ENCODE results near the gene RALGPS1.

RALGPS1 gene

DNA sequence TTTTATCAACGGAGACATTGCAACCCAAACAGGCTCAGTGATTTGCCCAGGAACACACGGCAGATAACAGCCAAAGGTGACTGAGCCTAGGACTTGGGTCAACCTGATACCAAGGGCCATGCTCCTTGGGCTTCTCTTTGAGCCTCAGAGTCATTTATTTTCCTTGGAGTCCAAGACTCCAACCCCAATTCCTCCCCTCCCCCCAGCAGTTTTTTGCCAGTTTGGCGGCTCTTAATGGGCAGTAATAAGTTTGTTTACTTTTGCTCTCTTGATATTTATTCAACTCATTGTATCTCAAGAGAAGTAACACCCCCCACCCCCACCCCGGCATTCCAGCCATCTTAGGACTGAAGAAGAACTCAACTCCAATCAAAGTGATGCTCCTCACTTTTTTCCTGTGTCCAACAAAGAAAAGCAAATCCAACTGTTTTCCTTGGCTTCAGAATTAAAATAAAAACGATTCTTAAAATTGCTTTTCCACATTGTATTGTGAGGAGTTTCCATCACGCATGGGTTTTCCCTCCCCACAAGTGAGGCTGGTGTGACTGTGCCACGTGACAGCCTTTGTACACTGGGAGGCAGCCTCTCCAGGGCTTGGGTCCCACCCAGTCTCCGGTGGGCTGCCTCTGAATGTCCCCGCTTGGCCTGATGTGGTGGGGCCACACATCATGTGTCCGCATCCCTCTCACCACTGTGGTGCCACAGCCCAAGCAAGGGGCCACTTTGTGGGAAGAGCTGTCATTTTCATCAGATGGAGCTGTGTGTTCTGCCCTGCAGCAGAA lies 198.8 kb downstream of the RALGPS1 start:
- in situ Hi-C loops (cut with MboI; ENCODE audit: low sequenced_read_pairs), result no loop called here

DNA sequence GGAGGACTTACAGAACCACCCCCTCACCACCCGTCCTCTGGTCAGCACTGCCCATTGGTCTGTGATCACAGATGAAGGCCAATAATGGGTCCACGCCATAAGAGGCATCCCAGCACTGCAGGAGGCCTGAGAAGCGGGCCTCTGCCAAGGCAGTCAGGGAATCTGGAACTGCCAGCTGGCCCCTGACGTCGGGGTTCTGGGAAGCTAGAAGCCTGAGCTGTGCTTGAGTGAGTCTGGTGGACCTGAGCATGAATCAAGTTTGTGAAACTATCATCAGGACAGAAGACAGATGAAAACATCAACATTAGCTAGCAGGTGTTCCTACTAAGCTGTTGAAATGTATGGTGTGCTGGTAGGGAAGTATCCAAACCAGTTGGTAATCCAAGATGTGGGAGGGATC lies 200.0 kb downstream of the RALGPS1 start:
- in situ Hi-C loops (cut with MboI; ENCODE audit: low sequenced_read_pairs), result no loop called here

GRCh38 chr9:127116088-127116726 lies 201.6 kb downstream of the RALGPS1 start:
- in situ Hi-C loops (cut with MboI; ENCODE audit: low sequenced_read_pairs), result no loop called here

- in situ Hi-C loops (cut with MboI; ENCODE audit: low sequenced_read_pairs), result no loop called here
These were observed 202.4 kb downstream of the RALGPS1 start for GRCh38 chr9:127116957-127117356.

DNA sequence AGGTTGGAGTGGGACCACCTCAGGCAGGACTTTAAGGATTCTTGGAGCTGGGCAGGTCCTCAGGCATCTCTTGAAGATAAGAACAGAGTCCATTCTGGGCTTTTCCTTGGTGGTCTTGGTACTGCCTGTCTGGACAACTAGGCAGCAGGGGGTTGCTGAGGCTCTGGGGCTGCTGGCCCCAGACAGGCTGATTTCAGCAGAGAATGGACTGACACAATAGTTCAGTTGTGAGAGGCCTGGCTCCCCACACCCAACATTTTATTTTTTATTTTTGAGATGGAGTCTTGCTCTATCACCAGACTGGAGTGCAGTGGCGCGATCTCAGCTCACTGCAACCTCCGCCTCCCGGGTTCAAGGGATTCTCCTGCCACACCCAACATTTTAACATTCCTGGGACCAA lies 203.2 kb downstream of the RALGPS1 start:
- in situ Hi-C loops (cut with MboI; ENCODE audit: low sequenced_read_pairs), result no loop called here

GRCh38 chr9:127118597-127119319 lies 204.2 kb downstream of the RALGPS1 start:
- in situ Hi-C loops (cut with MboI; ENCODE audit: low sequenced_read_pairs), result no loop called here

- in situ Hi-C loops (cut with MboI; ENCODE audit: low sequenced_read_pairs), result no loop called here
These were observed 204.7 kb downstream of the RALGPS1 start for GRCh38 chr9:127119320-127119709.

GRCh38 chr9:127121628-127122175 lies 207.1 kb downstream of the RALGPS1 start:
- in situ Hi-C loops (cut with MboI; ENCODE audit: low sequenced_read_pairs), result no loop called here

- in situ Hi-C loops (cut with MboI; ENCODE audit: low sequenced_read_pairs), result no loop called here
These were observed 207.8 kb downstream of the RALGPS1 start, which contains the start of gene ANGPTL2 for GRCh38 chr9:127122176-127123063. ANGPTL2 (minus strand) TSS chr9:127122635; CDS start chr9:127108731, 13,904 bp downstream.

GRCh38 chr9:127123064-127123890 lies 208.7 kb downstream of the RALGPS1 start:
- in situ Hi-C loops (cut with MboI; ENCODE audit: low sequenced_read_pairs), result no loop called here

- in situ Hi-C loops (cut with MboI; ENCODE audit: low sequenced_read_pairs), result no loop called here
These were observed 209.5 kb downstream of the RALGPS1 start for GRCh38 chr9:127124111-127124531.

DNA sequence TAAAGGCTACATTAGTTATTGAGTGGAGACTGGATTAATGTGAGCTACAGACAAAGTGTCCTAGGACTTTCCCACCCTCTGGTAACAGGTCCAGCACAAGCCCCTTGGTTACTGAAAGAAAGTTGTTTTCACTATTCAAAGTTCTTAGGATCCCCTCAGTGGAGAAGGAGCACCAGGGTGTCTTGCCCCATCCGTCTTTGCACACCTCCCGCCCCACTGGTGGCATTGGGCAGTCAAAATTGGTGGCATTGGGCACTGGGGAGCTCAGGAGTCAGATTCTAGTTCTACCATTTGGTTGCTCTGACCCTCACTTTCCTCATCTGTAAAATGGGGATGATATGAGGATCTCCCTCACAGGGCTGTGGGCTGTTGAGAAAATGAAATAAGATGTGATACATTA lies 210.2 kb downstream of the RALGPS1 start:
- in situ Hi-C loops (cut with MboI; ENCODE audit: low sequenced_read_pairs), result no loop called here

- in situ Hi-C loops (cut with MboI; ENCODE audit: low sequenced_read_pairs), result no loop called here
These were observed 212.4 kb downstream of the RALGPS1 start for GRCh38 chr9:127126971-127127370.

DNA sequence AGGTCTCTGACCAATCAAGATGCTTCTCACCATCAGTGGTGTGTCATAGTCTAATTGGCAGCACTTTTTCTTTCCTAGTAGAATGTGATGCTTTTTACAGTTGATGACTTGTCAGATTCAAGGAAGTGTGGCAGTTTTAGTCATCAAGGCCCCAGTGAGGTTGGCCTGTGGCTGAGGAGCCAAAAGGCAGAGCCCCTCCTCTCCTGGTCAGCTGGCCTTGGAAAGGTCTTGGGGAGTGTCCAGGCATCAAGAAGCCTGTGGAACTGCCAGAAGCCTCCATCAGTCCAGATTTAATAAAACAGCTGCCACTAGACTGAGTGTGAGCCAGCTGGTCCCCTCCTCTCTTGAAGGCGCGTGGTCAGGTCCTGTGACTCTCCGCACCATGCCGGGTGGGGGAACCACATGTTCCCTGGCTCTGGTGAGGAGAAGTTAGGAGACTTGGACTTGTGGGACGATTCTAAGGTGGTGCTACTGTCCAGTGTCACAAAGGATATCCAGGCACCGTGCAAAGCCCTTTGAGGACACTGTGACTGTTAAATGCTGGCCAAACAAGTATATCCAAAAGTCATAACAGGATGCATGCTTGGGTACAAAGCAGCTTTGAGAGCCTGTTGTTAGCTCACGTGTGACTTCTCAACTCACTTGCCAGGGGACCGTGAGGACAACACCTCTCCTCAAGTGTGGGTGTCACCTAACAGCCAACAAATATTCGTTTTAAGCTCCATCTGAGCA lies 213.9 kb downstream of the RALGPS1 start:
- in situ Hi-C loops (cut with MboI; ENCODE audit: low sequenced_read_pairs), result no loop called here

DNA sequence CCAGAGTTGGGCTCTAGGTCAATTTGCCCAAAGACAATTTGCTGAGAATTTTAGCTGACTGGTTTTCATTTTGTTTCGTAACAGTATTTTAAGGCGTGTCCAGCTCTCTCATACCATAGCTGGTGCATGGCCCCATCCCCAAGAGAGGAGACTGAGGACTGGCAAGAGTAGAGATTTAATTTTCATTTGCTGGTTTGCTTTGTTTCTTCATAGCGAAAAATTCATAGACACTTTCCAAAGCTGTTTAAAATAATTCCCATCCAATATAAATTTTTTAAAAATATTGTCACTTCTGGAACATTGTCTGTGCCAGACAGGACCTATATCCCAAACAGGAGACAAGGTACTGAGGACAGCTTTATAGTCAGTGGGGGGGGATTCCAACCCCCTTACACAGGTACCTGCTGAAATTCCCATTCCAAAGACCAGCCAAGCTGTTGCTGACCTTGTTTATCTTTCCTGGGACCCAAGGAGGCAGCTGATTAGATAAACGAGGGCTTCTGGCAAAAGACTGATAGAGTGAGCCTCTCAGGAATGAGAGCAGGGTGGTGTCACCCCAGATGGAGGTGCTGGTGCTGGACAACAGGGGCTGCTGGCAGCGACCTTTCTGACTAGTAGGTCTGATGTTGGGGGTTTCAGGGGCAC lies 214.6 kb downstream of the RALGPS1 start:
- in situ Hi-C loops (cut with MboI; ENCODE audit: low sequenced_read_pairs), result no loop called here

DNA sequence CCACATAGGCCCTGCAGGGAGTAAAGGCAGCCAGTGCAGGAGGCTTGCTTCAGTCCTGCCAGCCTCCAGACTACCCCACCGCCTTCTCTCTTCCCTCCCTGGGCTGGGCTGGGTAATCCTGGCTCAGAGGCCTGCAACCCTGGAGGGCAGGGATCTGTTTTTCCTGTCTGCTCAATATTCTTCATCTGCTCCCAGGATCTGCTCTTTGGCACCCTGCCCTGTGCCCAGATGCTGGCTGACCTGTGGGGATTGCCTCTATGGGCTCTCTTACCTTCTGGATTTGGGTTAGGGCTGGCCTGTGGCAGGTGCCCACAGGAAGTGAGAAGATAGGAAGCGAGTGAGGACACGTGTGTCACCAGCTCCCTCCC lies 215.1 kb downstream of the RALGPS1 start:
- in situ Hi-C loops (cut with MboI; ENCODE audit: low sequenced_read_pairs), result no loop called here

DNA sequence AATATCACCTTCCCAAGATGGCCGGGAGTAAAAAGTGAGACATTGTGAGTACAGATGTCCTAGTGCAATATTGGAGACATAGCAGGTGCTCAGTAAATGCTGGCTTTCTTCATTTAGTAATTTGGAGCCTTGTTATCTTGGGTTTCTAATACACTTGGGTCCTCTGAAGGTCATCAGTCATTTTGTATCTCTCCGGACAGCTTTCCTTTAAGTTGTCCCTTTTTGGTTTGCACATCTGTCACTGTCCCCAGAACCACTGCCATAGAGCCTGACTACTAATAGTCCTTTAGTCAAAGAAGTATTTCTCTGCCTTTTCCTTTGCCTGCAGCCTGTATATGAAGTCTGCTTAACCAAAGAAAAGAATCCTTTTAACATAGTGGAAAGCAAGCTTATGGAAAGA lies 215.7 kb downstream of the RALGPS1 start:
- in situ Hi-C loops (cut with MboI; ENCODE audit: low sequenced_read_pairs), result no loop called here

Data from HL-60/S4 treated with retinoic acid at 250 ng/mL for 4 days and 3 days (cell line).